Tibial artery (tissue), 4 donors: ENCODE data around the gene KLRK1.
"Not testable (repeated sequence)": the region's sequence is repeated elsewhere in the genome, so short reads cannot be mapped to it uniquely, and the experiment has no call there.

ENCODE experiments used
- DNase-seq, 2 donors: peaks; one replicate each; pipeline ENCODE4 v3.0.0-alpha.2; 2019
- H3K27ac ChIP-seq, 2 donors: fragments of 200-600 bp; sonication (generic) in 1 of 2; 1 replicate in 1 of 2; 2 replicates in 1 of 2; pipeline ENCODE4 v1.5.1; 2018 to 2019; ENCODE audit warnings: mild to moderate bottlenecking in 1 of 2
- H3K27me3 ChIP-seq, 2 donors: fragments of 200-600 bp; sonication (generic) in 1 of 2; one replicate each; pipeline versions ENCODE4 v1.5.1 to v1.6.0; 2016 to 2019
- H3K36me3 ChIP-seq, 3 donors: fragments of 200-600 bp; sonication (generic) in 2 of 3; one replicate each; pipeline ENCODE4 v1.5.1; 2016 to 2019; ENCODE audit warnings: mild to moderate bottlenecking in 2 of 3
- H3K4me1 ChIP-seq, 4 donors: fragments of 200-600 bp; sonication (generic) in 2 of 4; 1 replicate in 3 of 4; 2 replicates in 1 of 4; pipeline ENCODE4 v1.5.1; 2016 to 2019
- H3K4me3 ChIP-seq, 2 donors: fragments of 200-600 bp; sonication (generic) in 1 of 2; 1 replicate in 1 of 2; 2 replicates in 1 of 2; pipeline ENCODE4 v1.5.1; 2018 to 2019; ENCODE audit warnings: mild to moderate bottlenecking in 2 of 2
- H3K9me3 ChIP-seq, 3 donors: fragments of 200-600 bp; sonication (generic) in 1 of 3; one replicate each; pipeline ENCODE4 v1.5.1; 2016 to 2019
- intact Hi-C: fragments of 100-400 bp; cut with DNase I; formaldehyde crosslinking; loops from one replicate; pipeline ENCODE4 v1.15.0; 2023; ENCODE audit warnings: low total_unique reads
- TF ChIP-seq, protein P1 (sequence below), 2 experiments: fragments of 200-600 bp in 1 of 2; fragments of 450-650 bp in 1 of 2; IDR thresholded peaks; one replicate each; pipeline ENCODE4 v1.5.1; 2017 to 2019; ENCODE audit warnings: antibody characterized with exemption in 2 of 2, mild to moderate bottlenecking in 1 of 2, moderate library complexity in 1 of 2

The KLRK1 gene

GRCh38 chr12:10381928-10382628, 7.8 kb downstream of the KLRK1 start:
- TF ChIP-seq, protein P1, sequence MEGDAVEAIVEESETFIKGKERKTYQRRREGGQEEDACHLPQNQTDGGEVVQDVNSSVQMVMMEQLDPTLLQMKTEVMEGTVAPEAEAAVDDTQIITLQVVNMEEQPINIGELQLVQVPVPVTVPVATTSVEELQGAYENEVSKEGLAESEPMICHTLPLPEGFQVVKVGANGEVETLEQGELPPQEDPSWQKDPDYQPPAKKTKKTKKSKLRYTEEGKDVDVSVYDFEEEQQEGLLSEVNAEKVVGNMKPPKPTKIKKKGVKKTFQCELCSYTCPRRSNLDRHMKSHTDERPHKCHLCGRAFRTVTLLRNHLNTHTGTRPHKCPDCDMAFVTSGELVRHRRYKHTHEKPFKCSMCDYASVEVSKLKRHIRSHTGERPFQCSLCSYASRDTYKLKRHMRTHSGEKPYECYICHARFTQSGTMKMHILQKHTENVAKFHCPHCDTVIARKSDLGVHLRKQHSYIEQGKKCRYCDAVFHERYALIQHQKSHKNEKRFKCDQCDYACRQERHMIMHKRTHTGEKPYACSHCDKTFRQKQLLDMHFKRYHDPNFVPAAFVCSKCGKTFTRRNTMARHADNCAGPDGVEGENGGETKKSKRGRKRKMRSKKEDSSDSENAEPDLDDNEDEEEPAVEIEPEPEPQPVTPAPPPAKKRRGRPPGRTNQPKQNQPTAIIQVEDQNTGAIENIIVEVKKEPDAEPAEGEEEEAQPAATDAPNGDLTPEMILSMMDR (IDR thresholded peaks at IDR 0.05): no peak
- no peaks in the 10 kb centered on the region for H3K36me3 ChIP-seq
- H3K9me3 ChIP-seq: no peaks in the 10 kb centered on the region
- no peaks in the 10 kb centered on the region for H3K4me1 ChIP-seq
- H3K27ac ChIP-seq: no peak overlapping the region
- intact Hi-C loops: no loop called here
- H3K4me3 ChIP-seq: no peak overlapping the region
- H3K27me3 ChIP-seq: no peaks in the 10 kb centered on the region
- DNase-seq: no peak

DNA sequence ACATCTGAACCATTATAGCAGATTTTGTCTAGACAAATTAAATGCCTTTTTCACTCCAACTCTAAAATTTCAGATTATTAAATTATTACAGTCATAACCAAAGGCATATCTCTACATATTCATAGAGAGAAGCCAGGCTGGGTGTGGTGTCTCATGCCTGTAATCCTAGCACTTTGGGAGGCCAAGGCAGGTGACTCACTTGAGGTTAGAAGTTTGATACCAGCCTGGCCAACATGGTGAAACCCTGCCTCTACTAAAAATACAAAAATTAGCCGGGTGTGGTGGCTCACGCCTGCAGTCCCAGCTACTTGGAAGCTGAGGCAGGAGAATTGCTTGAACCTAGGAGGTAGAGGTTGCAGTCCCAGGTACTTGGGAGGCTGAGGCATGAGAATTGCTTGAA, 11.1 kb downstream of the KLRK1 start:
- H3K4me3 ChIP-seq, H3K27me3 ChIP-seq, H3K4me1 ChIP-seq, DNase-seq, H3K9me3 ChIP-seq, H3K27ac ChIP-seq, H3K36me3 ChIP-seq, intact Hi-C loops: not testable (repeated sequence)

- H3K27ac ChIP-seq: no peak overlapping the region
Measured at GRCh38 chr12:10374624-10375018, 15.2 kb downstream of the KLRK1 start.

DNA sequence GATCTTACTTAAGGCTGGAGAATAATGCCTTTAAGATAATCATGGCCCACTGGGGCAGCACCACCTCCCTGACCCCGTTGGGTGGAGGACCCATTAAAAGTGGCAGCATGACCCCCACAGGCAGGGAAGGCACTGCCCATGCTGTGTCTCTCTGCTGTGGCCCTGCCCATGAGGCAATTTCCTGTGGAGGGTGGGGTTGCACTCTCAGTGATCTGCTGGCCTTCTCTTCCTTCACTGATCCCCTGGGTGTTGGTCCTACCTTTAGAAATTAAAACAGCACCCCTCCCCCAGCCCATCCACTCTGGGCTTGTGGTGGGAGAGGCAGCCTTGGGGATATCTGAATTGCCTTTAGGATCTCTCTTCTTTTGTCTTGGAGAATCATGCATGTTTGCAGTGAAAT, 17.3 kb downstream of the KLRK1 start:
- Histone ChIP-seq H3K27ac (no peak overlapping the region), H3K27me3 (no peaks in the 10 kb centered on the region), H3K4me3 (no peak overlapping the region), H3K36me3 (no peaks in the 10 kb centered on the region), H3K4me1 (peaks cover 0 to 5% (median 0%) of the 10 kb centered on the region in 4 donors), H3K9me3 (no peaks in the 10 kb centered on the region)
- intact Hi-C loops: no loop called here
- DNase-seq: no peak
- TF ChIP-seq, protein P1 (IDR thresholded peaks at IDR 0.05): no peak

More at GRCh38 chr12:10374624-10375018, 15.2 kb downstream of the KLRK1 start:
- no peak for DNase-seq
- intact Hi-C loops: no loop called here
- Histone ChIP-seq H3K27me3 (no peaks in the 10 kb centered on the region), H3K9me3 (no peaks in the 10 kb centered on the region), H3K4me1 (no peaks in the 10 kb centered on the region), H3K4me3 (no peak overlapping the region), H3K36me3 (no peaks in the 10 kb centered on the region)
- TF ChIP-seq, protein P1 (IDR thresholded peaks at IDR 0.05): no peak

- DNase-seq, H3K9me3 ChIP-seq, H3K27ac ChIP-seq, intact Hi-C loops, H3K4me3 ChIP-seq, H3K36me3 ChIP-seq, H3K4me1 ChIP-seq, H3K27me3 ChIP-seq: not testable (repeated sequence)
Measured at GRCh38 chr12:10371893-10372535, 17.8 kb downstream of the KLRK1 start.

GRCh38 chr12:10369557-10370415, 20.1 kb downstream of the KLRK1 start:
- TF ChIP-seq, protein P1 (IDR thresholded peaks at IDR 0.05): no peak
- intact Hi-C loops: loop anchor here (10.0 kb wide), 1 partner anchor 155 kb away; the partner anchor contains the start of gene GABARAPL1
- H3K9me3 ChIP-seq: no peaks in the 10 kb centered on the region
- no peaks in the 10 kb centered on the region for H3K36me3 ChIP-seq
- peaks cover 0 to 24% (median 12%) of the 10 kb centered on the region in 4 donors for H3K4me1 ChIP-seq
- no peak overlapping the region for H3K27ac ChIP-seq
- DNase-seq: no peak
- H3K4me3 ChIP-seq: no peak overlapping the region
- no peaks in the 10 kb centered on the region for H3K27me3 ChIP-seq
